D721Med (cell line): Measurements from ENCODE around the gene AATK.

ENCODE experiments used
- DNase-seq: peaks from one replicate; pipeline ENCODE4 v3.0.0; 2011; ENCODE audit warnings: low spot score; ENCODE audit not compliant: insufficient read length
- FAIRE-seq: peaks from 2 replicates; lab custom pipeline; 2011; peaks lifted over from hg19 to GRCh38; lab: Jason Lieb, UNC
- CTCF ChIP-seq: IDR thresholded peaks from 2 replicates; pipeline ENCODE4 v1.5.1; 2012; ENCODE audit warnings: mild to moderate bottlenecking, control low read depth; ENCODE audit not compliant: insufficient read depth; ENCODE audit errors: missing control alignments

The AATK gene

GRCh38 chr17:81092518-81093095 lies 73.4 kb downstream of the AATK start:
- DNase-seq (no peak), FAIRE-seq (no peak)
- TF ChIP-seq CTCF = no peak

- TF ChIP-seq CTCF = no peak
- DNase-seq (no peak), FAIRE-seq (no peak)
Observed at GRCh38 chr17:81091774-81092517, 74.1 kb downstream of the AATK start.

DNA sequence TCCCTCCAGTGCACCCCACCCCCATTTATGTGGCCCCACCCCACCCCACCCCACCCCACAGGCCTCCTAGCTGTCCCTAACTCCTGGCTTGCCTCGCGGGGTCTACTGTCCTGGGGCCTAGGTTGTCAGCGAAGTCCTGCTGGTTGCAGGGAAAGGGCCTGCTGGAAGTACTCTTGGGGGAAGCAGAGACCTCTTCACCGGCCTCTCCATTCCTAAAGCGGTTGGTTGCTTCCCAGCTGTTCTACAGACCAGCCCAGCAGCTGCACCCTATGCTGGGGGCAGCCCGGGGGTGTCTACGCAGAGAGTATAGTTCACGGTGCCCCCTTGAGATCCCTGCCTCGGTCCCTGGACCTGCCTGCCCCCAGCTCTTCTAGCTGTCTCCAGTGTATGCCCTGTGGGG lies 74.9 kb downstream of the AATK start:
- FAIRE-seq = no peak
- TF ChIP-seq CTCF = no peak
- no peak for DNase-seq

DNA sequence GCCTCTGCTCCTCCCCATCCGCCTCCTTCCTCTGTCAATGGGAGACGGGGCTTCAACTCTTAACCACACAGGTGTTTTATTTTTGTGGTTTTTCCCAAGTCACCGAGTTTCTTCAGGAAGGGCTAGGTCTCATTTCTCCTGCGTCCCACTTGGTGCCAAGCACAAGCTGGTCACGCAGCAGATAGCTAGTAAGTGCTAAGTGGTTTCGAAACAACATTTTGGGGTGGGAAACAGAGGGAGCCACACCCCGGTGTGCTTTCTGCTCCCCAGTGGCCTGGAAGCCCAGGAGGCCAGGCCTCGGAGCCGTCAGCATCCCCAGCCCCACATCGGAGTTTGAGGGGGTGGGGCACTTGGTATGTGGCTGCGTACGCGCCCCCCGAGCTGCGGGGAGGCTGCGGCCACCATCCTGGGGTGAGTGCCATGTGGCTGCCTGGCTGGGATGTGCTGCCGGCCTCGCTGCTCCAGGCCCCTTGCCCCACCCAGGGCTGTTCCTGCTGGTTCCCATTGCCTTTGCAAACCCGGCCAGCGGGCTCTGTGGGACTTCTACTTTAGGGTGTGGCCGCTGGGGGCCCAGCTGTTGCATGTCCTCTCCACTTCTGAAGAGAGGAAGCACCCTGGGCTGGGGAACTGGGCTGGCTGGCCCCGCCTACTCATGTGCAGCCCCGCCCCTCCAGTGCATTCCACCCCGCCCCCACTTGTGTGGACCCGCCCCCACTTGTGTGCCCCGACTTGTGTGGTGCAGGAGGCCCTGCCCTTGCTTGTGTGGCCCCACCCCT lies 75.5 kb downstream of the AATK start:
- no peak for DNase-seq
- no peak for TF ChIP-seq CTCF
- no peak for FAIRE-seq

DNA sequence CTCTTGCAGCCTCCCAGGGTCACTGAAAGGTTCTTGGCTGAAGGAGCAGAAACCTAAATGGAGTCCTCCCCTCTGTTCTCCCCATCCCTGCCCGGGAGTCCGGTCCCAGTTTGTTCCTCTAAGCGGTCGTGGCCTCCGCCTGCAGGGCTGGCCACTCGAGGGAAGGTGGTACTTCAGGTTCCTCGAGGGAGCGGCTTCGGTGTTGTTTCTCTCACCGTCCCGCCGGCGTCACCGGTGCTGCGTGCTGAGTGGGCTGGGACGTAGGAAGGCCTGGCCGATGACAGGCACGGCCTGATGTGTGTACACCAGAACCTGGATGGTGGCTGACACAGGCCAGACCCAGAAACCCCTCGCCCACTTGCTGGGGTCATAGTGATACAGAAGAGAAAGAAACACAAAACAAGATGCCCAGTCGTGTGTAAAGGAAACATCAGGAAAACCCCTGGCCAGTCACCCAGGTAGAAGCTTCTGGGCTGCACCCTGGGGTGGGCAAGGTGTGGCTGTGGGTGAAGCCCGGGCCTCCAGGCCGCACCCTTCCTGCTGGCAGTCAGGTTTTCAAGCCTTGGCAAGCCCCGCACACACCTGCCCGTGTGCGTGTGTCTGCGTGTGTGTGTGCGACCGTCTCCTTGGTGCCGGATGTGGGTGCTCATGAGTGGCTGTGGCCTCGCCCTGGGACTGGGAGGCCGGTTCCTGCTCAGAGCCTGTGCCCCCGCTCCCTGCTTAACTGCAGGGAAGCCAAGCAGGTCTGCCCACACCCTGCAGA lies 79.1 kb downstream of the AATK start:
- FAIRE-seq = no peak

More for the DNA sequence above, 79.1 kb downstream of the AATK start:
- no peak for TF ChIP-seq CTCF
- no peak for DNase-seq
